Upper lobe of left lung (tissue), 4 donors: ENCODE results near the gene GALNT14.

ENCODE experiments used
- CTCF ChIP-seq, 6 experiments: fragments of 450-650 bp in 4 of 6; fragments of 200-600 bp in 2 of 6; sonication (generic) in 2 of 6; IDR thresholded peaks; one replicate each; pipeline ENCODE4 v1.5.1; 2016 to 2019; ENCODE audit warnings: antibody characterized with exemption in 6 of 6
- EP300 ChIP-seq, 4 donors: sonication (generic); formaldehyde crosslinking; IDR thresholded peaks; one replicate each; pipeline ENCODE4 v1.5.1; 2017; ENCODE audit warnings: antibody characterized with exemption in 4 of 4, control low read depth in 2 of 4
- POLR2A ChIP-seq, 4 donors: fragments of 450-650 bp; IDR thresholded peaks; one replicate each; pipeline ENCODE4 v1.5.1; 2016 to 2017; ENCODE audit warnings: antibody characterized with exemption in 4 of 4, mild to moderate bottlenecking in 2 of 4

GRCh38 chr2:31101701-31102100 is 36.5 kb downstream of the GALNT14 start:
- TF ChIP-seq CTCF (IDR thresholded peaks at IDR 0.05) = no peak
- no peak for TF ChIP-seq POLR2A (IDR thresholded peaks at IDR 0.05)
- TF ChIP-seq EP300 (IDR thresholded peaks at IDR 0.05) = no peak
